B cell (primary cell): ENCODE measurements around the gene STX2. TPM values are rescaled to one million over a fixed set of nuclear protein-coding genes. Genes with fewer than 3 reads are reported as not detected.

Experiments used
- ATAC-seq: fragments of 200-7000 bp; cut with Tn5 transposase; one replicate; pipeline ENCODE4 v1.10.0; 2021; ENCODE audit warnings: low read depth, mild to moderate bottlenecking, moderate number of reproducible peaks, moderate library complexity
- CTCF ChIA-PET: fragments of 350-600 bp; sonication (Branson Sonifier 250); formaldehyde crosslinking; loops from one replicate; lab custom pipeline; 2021; ENCODE audit warnings: antibody characterized with exemption, inconsistent platforms; lab: Charles Lee
- POLR2A ChIA-PET: fragments of 350-600 bp; sonication (Branson Sonifier 250); formaldehyde crosslinking; loops from one replicate; lab custom pipeline; 2021; ENCODE audit warnings: antibody characterized with exemption; lab: Charles Lee
- DNase-seq: peaks from one replicate; pipeline ENCODE4 v3.0.0; 2013
- H2AFZ ChIP-seq: 2 replicates; pipeline ENCODE4 v1.6.1; 2012; ENCODE audit warnings: mild to moderate bottlenecking, low read depth, low read length; ENCODE audit not compliant: insufficient read depth, poor library complexity, severe bottlenecking
- H3K27ac ChIP-seq, 2 donors: 1 replicate in 1 of 2; 2 replicates in 1 of 2; pipeline ENCODE4 v1.5.1; 2012 to 2013; ENCODE audit warnings: low read length in 2 of 2, mild to moderate bottlenecking in 2 of 2, moderate library complexity in 1 of 2
- H3K27me3 ChIP-seq, 4 experiments: fragments of 200-600 bp in 1 of 4; sonication (generic) in 1 of 4; replicated peaks in 1 of 4; 1 replicate in 2 of 4; 2 replicates in 2 of 4; pipeline versions ENCODE4 v1.6.1 to v1.7.0; 2013 to 2016; ENCODE audit warnings: low read length in 3 of 4, mild to moderate bottlenecking in 2 of 4, mixed read lengths in 1 of 4, moderate library complexity in 1 of 4; ENCODE audit not compliant: insufficient read depth in 4 of 4, control insufficient read depth in 3 of 4; ENCODE audit errors: control extremely low read depth in 1 of 4
- H3K36me3 ChIP-seq, 2 experiments: replicated peaks in 1 of 2; 1 replicate in 1 of 2; 2 replicates in 1 of 2; pipeline versions ENCODE4 v1.6.1 to v1.7.1; 2013; ENCODE audit warnings: low read length in 1 of 2; ENCODE audit not compliant: insufficient read depth in 2 of 2, control insufficient read depth in 1 of 2; ENCODE audit errors: control extremely low read depth in 1 of 2, extremely low read depth in 1 of 2
- H3K4me1 ChIP-seq, 2 donors: fragments of 200-600 bp in 1 of 2; sonication (generic) in 1 of 2; 1 replicate in 1 of 2; 2 replicates in 1 of 2; pipeline versions ENCODE4 v1.5.1 to v1.6.1; 2013 to 2017; ENCODE audit warnings: low read length in 2 of 2; ENCODE audit not compliant: control insufficient read depth in 2 of 2, insufficient read depth in 2 of 2
- H3K4me2 ChIP-seq: replicated peaks from 2 replicates; pipeline ENCODE3; 2012; ENCODE audit warnings: mild to moderate bottlenecking, low read depth, low read length; ENCODE audit not compliant: poor library complexity, severe bottlenecking
- H3K4me3 ChIP-seq, 5 experiments: fragments of 200-600 bp in 1 of 5; sonication (generic) in 1 of 5; 1 replicate in 3 of 5; 2 replicates in 2 of 5; pipeline versions ENCODE4 v1.5.1 to v1.7.0; 2011 to 2016; ENCODE audit warnings: low read length in 4 of 5, mild to moderate bottlenecking in 4 of 5, low read depth in 2 of 5, control low read depth in 1 of 5, moderate library complexity in 1 of 5; ENCODE audit not compliant: insufficient read depth in 1 of 5; ENCODE audit errors: control extremely low read depth in 1 of 5, extremely low read depth in 1 of 5
- H3K79me2 ChIP-seq: fragments of 200-600 bp; sonication (generic); one replicate; pipeline ENCODE4 v1.6.0; 2016; ENCODE audit warnings: low read length; ENCODE audit not compliant: control insufficient read depth, insufficient read depth
- H3K9ac ChIP-seq: fragments of 200-600 bp; sonication (generic); 2 replicates; pipeline ENCODE4 v1.6.1; 2017; ENCODE audit warnings: mild to moderate bottlenecking, low read length, moderate library complexity
- H3K9me3 ChIP-seq, 3 donors: one replicate each; pipeline versions ENCODE4 v1.6.1 to v1.7.1; 2013; ENCODE audit warnings: low read length in 2 of 3; ENCODE audit not compliant: control insufficient read depth in 2 of 3, insufficient read depth in 1 of 3; ENCODE audit errors: control extremely low read depth in 1 of 3
- H4K20me1 ChIP-seq: 2 replicates; pipeline ENCODE4 v1.6.0; 2012; ENCODE audit warnings: mild to moderate bottlenecking, low read length; ENCODE audit not compliant: insufficient read depth, control insufficient read depth, poor library complexity, severe bottlenecking
- H3K27ac Mint-ChIP-seq: one replicate; pipeline ENCODE4 v1.8.0; 2021; ENCODE audit warnings: mixed read lengths
- H3K27me3 Mint-ChIP-seq: one replicate; pipeline ENCODE4 v1.8.0; 2021; ENCODE audit warnings: mixed read lengths
- H3K4me1 Mint-ChIP-seq: one replicate; pipeline ENCODE4 v1.8.0; 2021; ENCODE audit warnings: mixed read lengths
- H3K4me3 Mint-ChIP-seq: one replicate; pipeline ENCODE4 v1.8.0; 2021; ENCODE audit warnings: mixed read lengths
- H3K9me3 Mint-ChIP-seq: one replicate; pipeline ENCODE4 v1.8.0; 2022; ENCODE audit warnings: mixed read lengths; ENCODE audit not compliant: insufficient read depth
- EZH2 ChIP-seq: IDR thresholded peaks from 2 replicates; pipeline ENCODE4 v1.6.1; 2012; ENCODE audit warnings: borderline replicate concordance, low read depth, mild to moderate bottlenecking, moderate library complexity, low read length; ENCODE audit not compliant: insufficient read depth, poor library complexity, severe bottlenecking
- WGBS: methylation state at CpG from one replicate; pipeline ENCODE4 v1.1.5; 2013; ENCODE audit warnings: missing lambda C conversion rate; ENCODE audit not compliant: insufficient coverage; 5-methylcytosine and 5-hydroxymethylcytosine counted together
- intact Hi-C: fragments of 100-400 bp; cut with micrococcal nuclease; formaldehyde crosslinking; loops from one replicate; pipeline ENCODE4 v1.10.0; 2022
- polyA plus RNA-seq: library from polyadenylated mRNA; depleted of rRNA; stranded (reverse); fragments of >200 nt; gene quantifications from 2 replicates; pipeline ENCODE4 v1.2.3, GENCODE V29; 2012
- total RNA-seq, 2 donors: library from RNA; stranded (reverse); fragments of 120-200 nt in 1 of 2; gene quantifications; 1 replicate in 1 of 2; 2 replicates in 1 of 2; pipeline versions ENCODE4 v1.2.3 to v1.2.4, GENCODE V29; 2013 to 2022
- TF ChIP-seq, protein P1 (sequence below): fragments of 200-600 bp; IDR thresholded peaks from one replicate; pipeline ENCODE4 v1.8.0; 2022; ENCODE audit warnings: antibody characterized with exemption, mild to moderate bottlenecking

The STX2 gene
- total and polyA plus RNA-seq, 2 donors (not counting 1 experiment from before 2014, with no cell fraction given), result 12.7 to 19.8 TPM

DNA sequence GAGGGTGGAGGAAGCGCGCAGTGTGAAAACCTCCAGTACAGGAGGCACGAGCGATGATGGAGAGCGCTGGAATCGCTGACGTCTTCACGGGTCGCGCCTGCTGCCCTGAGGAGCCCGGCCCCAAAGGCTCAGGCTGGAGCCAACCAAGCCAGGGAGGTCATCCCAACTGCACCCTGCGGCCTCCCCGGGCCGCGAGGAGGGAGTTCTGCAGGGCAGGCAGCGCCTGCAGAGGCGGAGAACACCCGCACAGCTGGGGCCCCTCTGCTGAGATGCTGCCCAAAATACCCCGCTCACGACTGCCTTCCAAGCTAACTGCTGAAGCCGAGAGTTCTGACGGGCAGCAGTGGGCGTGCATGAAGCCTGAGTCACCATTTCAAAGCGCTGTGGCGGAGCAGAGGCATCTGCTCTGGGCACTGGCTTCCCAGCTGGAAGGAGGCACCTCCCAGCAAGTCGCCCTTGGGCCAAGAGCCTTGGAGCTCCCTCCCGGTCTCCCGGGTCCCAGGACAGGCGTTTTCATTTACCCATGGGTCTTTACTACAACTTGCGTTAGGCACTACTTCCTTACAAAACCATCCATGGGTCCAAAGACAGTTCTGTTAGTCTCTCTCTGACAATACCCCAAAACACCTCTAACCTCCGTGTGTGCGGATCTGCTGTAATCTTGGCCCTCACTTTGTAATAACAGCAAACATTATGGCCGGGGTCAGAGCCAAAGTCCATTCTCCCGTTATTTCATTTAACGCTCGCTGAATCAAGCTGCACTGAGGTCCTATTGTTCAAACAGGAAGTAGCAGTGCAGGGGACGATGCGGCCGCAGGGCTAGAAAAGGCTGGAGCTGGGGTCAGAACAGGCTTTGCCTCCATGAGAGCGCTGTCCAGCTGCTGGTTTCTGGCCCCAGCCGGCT is 62.8 kb downstream of the STX2 start:
- H3K27ac Mint-ChIP-seq, result no peak overlapping the region
- Histone ChIP-seq H3K4me1 (peaks cover 5 to 13% of the 10 kb centered on the region in 2 donors), H3K9ac (peak overlapping the region; percentile 43), H3K27ac (no peak overlapping the region), H3K4me2 (peak overlapping the region; percentile 69), H3K27me3 (peaks cover 0 to 43% (median 10%) of the 10 kb centered on the region in 4 experiments), H3K36me3 (no peaks in the 10 kb centered on the region), H3K9me3 (peaks cover 0 to 13% (median 3%) of the 10 kb centered on the region in 3 donors), H2AFZ (peak overlapping the region; percentile 68), H3K4me3 (peak overlapping the region in 4 of 5 experiments; percentile 2 to 50 (median 36)), H4K20me1 (no peaks in the 10 kb centered on the region), H3K79me2 (no peaks in the 10 kb centered on the region)
- ChIA-PET CTCF (no interaction called here), POLR2A (no interaction called here)
- WGBS, result 13% methylated on average over 41 of the region's 41 CpGs
- H3K9me3 Mint-ChIP-seq, result no peaks in the 10 kb centered on the region
- H3K27me3 Mint-ChIP-seq, result peaks cover 58% of the 10 kb centered on the region
- ATAC-seq (no peak), DNase-seq (no peak)
- intact Hi-C loops, result no loop called here
- peak overlapping the region; percentile 73 for H3K4me3 Mint-ChIP-seq
- no peak for TF ChIP-seq EZH2
- TF ChIP-seq, protein P1, sequence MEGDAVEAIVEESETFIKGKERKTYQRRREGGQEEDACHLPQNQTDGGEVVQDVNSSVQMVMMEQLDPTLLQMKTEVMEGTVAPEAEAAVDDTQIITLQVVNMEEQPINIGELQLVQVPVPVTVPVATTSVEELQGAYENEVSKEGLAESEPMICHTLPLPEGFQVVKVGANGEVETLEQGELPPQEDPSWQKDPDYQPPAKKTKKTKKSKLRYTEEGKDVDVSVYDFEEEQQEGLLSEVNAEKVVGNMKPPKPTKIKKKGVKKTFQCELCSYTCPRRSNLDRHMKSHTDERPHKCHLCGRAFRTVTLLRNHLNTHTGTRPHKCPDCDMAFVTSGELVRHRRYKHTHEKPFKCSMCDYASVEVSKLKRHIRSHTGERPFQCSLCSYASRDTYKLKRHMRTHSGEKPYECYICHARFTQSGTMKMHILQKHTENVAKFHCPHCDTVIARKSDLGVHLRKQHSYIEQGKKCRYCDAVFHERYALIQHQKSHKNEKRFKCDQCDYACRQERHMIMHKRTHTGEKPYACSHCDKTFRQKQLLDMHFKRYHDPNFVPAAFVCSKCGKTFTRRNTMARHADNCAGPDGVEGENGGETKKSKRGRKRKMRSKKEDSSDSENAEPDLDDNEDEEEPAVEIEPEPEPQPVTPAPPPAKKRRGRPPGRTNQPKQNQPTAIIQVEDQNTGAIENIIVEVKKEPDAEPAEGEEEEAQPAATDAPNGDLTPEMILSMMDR, result no peak
- peaks cover 10% of the 10 kb centered on the region for H3K4me1 Mint-ChIP-seq

DNA sequence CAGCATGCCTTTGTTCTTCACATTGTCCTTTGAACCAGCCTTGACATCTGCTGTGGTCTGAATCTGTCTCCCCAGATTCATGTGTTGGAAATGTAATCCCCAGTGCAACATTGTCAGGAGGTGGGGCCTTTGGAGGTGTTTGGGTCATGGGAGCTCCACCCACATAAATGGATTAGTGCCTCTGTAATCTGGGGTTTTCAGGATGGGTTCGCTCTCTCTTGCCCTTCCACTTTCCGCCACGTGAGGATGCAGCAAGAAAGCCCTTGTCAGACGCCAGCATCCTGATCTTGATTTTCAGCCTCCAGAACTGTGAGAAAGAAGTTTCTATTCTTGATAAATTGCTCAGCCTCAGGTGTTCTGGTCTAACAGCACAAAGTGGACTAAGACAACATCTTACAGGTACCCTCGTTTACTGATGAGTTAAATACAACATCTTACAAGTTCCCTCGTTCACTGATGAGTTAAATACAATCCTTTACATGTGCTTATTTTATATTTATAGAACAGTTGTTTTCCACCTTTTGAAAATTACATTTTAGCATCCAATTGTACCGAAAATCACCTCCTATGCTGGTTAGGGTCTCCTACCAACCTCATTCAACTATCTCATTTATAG is 68.5 kb downstream of the STX2 start:
- no peak overlapping the region for H3K9ac ChIP-seq
- no peaks in the 10 kb centered on the region for H3K79me2 ChIP-seq
- H3K4me2 ChIP-seq, result no peak overlapping the region
- H3K27ac ChIP-seq, result no peak overlapping the region
- H4K20me1 ChIP-seq, result no peaks in the 10 kb centered on the region
- H3K9me3 ChIP-seq, result no peaks in the 10 kb centered on the region
- intact Hi-C loops, result no loop called here
- ATAC-seq (no peak), DNase-seq (no peak)
- no peaks in the 10 kb centered on the region for H3K36me3 ChIP-seq
- WGBS, result 75% methylated on average over 4 of the region's 7 CpGs
- ChIA-PET CTCF (no interaction called here), POLR2A (no interaction called here)
- TF ChIP-seq, protein P1, result no peak
- no peak for TF ChIP-seq EZH2
- H3K27me3 ChIP-seq, result peaks cover 0 to 26% (median 2%) of the 10 kb centered on the region in 4 experiments
- no peaks in the 10 kb centered on the region for H3K9me3 Mint-ChIP-seq
- H3K27me3 Mint-ChIP-seq, result peaks cover 35% of the 10 kb centered on the region
- no peak overlapping the region for H3K4me3 ChIP-seq
- no peak overlapping the region for H3K27ac Mint-ChIP-seq
- H3K4me1 ChIP-seq, result peaks cover 0 to under 1% of the 10 kb centered on the region in 2 donors
- no peak overlapping the region for H3K4me3 Mint-ChIP-seq
- no peak overlapping the region for H2AFZ ChIP-seq
- H3K4me1 Mint-ChIP-seq, result peaks cover 2% of the 10 kb centered on the region
